NCI-H226 (cell line): ENCODE data around the gene MYADM.

ENCODE experiments used
- DNase-seq: peaks from one replicate; pipeline ENCODE4 v3.0.0-alpha.2; 2015

Gene MYADM

DNA sequence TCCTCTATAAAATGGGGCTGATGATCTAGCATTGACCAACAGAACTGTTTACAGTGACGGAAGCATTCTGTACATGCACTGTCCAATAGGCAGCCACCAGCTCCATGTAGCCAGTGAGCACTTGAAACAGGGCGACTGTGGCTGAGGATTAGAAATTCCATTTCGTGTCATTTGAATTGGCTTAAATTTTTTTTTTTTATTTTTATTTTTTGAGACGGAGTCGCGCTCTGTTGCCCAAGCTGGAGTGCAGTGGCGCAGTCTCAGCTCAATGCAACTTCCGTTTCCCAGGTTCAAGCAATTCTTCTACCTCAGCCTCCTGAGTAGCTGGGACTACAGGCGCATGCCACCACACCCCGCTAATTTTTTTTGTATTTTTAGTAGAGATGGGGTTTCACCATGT lies 17.4 kb downstream of the MYADM start:
- DNase-seq, result no peak

DNA sequence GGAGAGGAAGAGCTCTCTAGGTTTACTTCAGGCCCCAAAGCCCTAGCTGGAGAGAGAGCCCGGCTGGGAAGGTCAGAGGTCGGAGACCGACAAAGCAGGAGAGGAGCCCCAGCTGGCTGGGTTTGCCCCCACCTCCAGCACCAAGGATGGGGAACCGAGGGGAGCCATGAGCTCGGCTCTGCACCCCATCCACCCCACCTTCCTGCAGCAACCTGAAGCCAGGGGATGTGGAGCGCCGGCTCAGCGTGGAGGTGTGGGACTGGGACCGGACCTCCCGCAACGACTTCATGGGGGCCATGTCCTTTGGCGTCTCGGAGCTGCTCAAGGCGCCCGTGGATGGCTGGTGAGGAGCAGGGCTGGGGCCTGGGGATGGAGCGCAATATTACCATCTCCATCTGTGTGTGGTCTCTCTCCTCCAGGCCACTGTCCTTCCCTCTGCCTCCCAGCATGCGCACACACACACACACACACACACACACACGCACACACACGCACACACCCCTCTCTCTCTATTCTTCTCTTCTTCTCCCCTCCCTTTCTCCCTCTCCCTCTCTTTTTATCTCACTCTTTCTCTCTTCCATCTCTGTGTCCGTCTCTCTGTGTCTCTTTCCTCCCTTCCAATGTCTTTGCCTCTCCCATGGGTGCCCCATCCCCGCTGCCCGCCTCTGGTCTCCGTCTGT lies 24.8 kb downstream of the MYADM start:
- no peak for DNase-seq

DNA sequence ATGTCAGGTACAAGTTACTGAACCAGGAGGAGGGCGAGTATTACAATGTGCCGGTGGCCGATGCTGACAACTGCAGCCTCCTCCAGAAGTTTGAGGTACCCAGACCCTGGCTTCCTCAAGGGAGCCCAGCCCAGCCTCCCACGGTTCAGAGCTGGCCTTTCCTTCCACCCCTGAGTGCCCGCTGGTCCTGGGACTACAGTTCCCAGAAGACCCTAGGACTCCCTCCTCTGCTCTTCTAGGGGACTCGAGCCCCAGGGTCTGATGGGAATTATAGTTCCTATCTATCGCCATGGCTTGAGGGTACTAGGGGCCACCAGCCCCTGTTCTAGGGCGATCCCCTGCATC lies 25.3 kb downstream of the MYADM start:
- DNase-seq, result no peak

DNA sequence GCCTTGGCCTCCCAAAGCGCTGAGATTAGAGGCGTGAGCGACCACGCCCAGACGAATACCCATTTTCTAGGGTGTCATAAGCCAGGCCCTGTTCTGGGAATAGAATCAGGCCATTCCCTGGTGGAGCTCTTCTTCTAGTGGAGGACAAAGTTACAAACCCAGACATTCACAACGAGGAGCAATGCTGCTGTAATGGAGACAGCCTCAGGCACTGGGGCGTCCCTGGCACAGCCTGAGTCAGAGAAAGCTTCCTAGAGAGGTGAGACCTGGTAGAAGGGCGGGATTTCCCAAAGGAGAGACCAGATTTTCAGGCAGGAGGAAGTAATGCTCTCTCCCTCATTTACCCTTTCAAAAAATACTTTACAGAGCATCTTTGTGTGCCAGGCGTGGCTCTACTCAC lies 27.0 kb downstream of the MYADM start:
- DNase-seq, result peak; percentile 60

DNA sequence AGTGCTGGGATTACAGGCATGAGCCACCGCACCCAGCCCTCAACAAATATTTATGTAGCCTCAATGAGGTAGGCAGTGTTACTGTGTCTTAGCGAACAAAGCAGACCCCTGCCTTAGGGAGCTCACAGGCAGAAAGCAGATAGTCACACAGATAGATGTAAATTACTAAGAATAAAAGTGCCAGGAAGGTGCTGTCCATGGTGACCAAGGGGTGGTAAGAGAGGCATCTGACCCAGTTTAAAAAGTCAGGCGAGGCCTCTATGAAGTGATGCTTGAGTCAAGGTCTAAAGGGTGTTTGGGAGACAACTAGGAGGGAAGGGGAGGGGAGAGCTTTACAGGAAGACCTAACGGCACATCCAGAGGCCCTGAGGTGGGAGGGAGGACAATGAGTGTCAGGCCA lies 29.0 kb downstream of the MYADM start:
- no peak for DNase-seq

DNA sequence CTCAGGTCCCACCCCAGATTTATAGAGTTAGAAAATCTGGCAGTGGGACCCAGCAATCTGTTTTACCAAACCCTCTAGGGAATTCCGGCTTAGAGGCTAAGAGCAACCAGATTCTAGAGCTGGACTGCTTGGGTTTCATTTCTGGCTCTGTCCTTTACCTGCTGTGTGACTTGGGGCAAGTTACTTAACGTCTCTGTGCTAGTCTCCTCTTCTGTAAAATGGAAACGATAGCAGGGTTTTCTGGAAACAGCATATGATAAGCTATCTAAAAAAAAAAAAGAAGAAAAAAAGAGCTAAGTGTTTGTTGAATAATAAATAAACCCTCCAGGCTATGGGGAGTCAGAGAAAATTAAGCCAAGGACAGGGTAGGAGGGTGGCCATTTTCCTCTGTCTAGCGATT lies 29.8 kb downstream of the MYADM start:
- no peak for DNase-seq

DNA sequence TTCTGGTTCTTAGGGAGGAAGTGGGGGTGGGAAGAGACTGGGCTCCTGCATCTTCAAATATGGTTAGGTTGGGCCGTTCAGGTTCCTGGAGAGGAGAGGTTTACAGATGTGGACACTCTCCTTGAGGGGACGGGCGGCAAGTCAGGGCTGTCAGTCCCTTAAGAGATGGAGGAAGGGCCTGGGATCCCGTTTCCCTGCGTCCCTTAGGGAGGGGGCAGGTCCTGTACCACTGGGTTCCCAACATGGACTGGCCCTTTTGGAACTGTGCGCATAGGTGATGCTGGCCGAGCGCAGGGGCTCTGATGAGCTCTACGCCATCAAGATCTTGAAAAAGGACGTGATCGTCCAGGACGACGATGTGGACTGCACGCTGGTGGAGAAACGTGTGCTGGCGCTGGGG lies 30.5 kb downstream of the MYADM start:
- no peak for DNase-seq

DNA sequence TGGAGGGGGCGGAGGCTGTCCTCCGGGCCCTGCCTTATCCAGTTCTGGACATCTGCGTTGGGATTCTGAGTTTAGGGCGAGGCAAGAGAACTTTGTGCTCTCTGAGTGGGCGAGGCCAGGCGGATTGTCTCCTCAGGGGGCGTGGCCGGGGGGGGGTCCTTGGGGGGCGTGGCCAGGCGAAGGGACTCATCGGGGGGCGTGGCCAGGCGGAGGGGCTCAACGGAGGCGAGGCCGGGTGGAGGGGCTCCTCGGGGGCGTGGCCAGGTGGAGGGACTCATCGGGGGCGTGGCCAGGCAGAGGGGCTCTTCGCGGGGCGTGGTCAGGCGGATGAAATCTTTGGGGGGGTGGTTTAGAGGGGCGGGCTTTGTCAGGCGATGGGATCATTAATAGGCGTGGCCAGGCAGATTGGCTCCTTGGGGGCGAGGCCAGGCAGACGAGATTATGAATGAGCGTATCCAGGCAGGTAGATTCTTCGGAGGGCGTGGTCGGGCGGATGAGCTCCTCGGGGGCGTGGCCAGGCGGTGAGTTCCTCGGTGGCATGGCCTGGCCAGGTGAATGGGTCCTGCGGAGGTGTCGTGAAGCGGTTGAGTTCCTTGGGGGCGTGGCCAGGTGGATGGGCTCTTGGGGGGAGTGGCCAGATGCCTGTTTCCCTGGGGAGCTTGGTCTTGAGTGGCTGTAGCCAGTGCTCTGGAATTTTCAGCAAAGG lies 31.1 kb downstream of the MYADM start:
- DNase-seq, result no peak

DNA sequence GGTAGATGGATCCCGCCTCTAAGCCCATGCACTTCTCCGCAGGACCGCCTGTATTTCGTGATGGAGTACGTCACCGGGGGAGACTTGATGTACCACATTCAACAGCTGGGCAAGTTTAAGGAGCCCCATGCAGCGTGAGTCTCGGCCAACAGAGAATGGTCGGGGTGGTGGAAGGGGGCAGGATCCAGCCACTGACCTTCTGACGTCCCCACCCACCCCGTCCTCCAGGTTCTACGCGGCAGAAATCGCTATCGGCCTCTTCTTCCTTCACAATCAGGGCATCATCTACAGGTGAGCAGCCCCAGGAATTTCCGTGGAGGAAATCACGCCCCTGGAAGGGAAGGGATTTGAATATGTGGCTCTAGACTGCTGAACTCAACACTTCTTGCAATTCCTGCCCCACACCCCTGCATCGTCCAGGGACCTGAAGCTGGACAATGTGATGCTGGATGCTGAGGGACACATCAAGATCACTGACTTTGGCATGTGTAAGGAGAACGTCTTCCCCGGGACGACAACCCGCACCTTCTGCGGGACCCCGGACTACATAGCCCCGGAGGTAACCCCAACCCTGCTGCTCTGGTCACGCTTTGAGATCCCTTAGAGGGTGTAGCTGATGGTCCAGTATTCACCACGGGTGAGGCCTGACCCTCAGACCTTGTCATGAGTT lies 32.6 kb downstream of the MYADM start:
- DNase-seq, result no peak

DNA sequence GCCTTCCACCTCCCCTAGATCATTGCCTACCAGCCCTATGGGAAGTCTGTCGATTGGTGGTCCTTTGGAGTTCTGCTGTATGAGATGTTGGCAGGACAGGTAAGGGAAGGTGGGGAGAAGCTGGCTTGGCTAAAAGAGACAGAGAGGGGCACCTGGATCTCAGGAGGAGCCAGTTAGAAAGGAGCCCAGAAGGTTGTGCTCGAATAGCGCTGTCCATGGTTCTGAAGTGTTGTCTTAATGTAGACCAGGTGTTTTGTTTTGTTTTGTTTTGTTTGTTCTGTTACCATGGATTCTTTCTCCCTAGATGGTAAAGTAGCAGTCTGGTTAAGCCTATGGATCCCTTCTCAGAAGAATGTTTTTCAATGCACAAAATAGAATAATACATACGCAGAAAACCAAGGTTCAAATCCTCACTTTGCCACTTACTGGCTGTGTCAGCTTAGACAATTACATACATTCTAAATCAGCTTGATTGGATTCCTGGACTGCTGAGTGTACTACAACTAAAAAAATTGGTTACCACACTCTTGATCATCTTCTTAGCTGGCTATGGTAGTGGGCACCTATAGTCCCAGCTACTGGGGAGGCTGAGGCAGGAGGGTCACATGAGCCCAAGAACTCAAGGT lies 35.5 kb downstream of the MYADM start:
- peak; percentile 26 for DNase-seq

DNA sequence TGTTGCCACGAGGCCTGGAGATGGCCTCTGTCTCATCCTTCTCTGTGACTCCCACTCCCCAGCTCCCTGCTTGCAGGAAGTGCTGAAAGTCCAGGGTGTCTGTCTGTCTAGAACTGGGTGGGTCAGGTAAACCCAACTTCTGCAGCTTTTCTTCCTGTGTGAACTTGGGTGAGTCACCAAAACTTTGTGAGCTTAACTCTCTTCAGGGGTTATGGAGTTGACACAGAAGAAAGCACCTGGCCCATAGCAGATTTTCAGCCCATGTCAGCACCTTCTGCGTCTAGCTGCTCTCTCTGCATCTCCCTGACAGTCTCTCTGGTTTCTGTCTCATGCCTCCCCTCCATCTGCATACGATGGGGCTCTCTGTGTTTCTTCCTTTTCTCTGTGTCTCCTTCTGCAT lies 37.2 kb downstream of the MYADM start:
- no peak for DNase-seq

DNA sequence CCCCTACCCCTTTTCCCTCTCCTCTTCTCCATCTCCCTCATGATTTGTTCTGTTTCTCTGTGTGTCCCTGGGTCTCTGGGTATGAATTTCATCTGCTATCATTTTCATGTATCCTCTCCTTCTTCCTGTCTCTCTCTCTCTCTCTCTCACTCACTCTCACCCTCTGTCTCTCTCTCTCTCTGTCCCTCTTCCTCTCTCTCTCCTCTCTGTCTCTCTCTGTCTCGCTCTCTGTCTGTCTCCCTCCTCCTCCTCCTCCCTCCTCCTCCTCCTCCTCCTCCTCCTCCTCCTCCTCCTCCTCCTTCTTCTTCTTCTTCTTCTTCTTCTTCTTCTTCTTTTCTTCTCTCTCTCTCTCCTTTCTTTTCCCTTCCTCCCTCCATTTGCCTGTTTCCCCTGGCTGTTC lies 38.1 kb downstream of the MYADM start:
- no peak for DNase-seq

DNA sequence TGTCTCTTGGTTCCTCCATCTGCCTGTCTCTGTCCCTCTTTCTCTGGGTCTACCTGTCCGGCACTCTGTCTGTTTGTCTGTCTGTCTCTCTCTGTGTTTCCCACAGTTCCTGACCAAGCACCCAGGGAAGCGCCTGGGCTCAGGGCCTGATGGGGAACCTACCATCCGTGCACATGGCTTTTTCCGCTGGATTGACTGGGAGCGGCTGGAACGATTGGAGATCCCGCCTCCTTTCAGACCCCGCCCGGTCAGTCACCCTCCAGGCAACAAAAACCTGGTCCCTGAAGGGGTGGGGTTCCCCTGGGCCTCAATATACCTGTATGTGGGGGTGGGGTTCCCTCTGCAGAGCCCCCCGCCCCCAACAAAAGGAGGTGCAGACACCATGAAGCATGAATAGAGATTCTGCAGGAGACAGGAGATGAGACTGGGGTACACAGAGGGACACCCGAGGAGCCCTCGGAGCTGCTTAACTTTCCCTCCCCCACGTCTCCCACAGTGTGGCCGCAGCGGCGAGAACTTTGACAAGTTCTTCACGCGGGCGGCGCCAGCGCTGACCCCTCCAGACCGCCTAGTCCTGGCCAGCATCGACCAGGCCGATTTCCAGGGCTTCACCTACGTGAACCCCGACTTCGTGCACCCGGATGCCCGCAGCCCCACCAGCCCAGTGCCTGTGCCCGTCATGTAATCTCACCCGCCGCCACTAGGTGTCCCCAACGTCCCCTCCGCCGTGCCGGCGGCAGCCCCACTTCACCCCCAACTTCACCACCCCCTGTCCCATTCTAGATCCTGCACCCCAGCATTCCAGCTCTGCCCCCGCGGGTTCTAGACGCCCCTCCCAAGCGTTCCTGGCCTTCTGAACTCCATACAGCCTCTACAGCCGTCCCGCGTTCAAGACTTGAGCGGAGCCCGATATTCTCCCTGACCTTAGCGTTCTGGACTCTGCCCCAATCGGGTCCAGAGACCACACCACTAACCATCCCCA lies 38.8 kb downstream of the MYADM start:
- DNase-seq, result peak; percentile 2

DNA sequence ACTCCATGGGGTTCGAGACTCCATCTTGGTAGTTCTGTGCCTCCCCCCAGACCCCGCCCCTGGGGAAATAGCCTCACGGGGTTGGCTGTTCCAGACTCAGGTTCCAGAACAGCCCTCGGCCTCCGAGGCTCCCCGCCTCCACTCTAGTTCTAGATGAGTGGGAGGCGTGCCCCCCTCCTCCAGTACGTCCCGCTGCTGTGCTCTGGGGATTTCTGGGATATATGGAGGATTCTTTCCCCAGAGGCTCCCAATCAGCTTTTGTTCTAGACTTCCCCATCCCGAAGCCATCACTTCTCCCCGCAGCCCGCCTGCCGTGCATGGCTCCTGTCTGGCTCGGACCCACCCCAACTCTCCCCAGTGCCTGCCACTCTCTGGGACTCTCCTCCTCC lies 39.5 kb downstream of the MYADM start:
- peak; percentile 1 for DNase-seq

DNA sequence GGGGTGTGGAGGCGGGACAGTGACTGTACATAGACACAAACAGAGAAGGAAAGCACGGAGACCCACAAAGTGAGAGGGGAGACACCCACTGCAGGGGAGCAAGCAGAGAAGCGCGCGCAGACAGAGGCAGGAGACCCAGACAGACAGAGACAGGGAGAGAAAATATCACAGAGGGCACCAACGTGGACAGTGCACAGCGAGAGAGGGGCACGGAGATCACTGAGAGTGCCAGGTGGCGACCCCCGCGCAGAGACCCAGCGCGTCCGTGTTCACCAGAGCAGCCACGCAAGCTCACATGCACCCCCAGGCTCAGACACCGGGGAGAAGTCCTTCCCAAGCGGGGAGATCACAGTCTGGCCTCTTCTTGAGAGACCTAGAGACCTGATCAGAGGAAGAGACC lies 40.0 kb downstream of the MYADM start:
- peak; percentile 1 for DNase-seq

DNA sequence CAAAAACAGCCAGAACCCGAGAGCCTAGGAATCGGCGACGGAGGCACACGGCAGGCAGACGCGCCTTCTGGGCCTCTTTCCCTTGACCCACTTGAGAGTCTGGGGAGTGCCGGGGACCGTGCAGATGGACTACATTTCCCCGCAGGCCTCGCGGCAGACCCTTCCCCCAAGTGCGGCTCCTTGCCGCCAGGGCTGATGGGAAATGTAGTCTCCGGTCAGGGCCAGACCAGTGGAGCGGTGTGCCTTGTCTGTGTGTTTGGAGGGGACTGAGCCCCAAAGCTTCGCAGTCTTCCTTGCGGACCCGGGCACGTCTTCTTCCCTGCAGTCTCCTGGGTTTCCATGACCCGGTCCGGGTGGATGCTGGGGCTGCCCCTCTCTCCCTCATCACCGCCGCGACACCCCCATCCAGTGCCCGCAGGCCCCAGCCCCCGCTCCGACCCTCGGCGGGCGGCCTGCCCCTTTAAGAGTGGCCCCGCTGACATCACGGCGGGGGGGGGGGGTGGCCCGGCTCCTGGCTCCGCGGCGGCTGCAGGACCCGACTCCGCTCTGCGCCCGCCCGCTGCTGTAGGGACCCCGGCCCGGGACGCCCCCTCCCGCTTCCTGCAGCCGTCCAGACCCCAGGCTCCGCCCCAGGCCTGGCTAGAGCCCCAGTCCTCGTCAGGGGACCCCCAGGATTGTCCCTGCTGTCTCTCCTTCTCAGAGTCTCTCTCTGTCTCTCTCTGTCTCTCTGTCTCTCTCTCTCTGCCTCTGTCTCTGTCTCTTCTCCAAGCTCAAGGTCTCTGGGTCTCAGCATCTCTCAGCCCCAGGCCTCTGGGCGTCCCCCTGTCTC lies 40.6 kb downstream of the MYADM start:
- no peak for DNase-seq

DNA sequence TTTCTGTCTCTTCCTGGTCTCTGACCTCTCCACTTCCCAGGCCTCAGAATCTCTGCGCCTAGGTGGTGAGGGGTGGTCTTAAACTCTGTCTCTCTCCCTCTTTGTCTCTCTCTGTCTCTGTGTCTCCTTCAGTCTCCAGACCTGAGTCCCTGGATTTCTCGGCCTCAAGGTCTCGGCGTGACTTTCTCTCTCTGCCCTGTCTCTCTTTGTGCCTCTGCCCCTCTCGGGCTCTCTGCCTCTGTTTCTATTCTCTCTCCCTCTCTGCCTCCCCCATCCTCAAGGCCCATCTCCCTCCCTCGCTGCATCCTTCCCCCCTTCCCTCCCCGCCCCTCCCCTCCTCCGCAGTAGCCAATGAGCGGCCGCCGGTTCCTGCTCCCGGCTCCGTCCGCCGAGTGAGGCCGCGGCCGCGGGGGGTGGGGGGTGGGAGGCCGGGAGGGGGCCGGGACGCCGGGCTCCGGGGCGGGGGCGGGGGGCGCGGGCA lies 41.3 kb downstream of the MYADM start, which contains the start of gene CACNG7:
Gene CACNG7 (plus strand): TSS at position 344 of the 481 bp plus-strand sequence. CDS start 3,554 bp downstream, outside the sequence.
- DNase-seq, result no peak

DNA sequence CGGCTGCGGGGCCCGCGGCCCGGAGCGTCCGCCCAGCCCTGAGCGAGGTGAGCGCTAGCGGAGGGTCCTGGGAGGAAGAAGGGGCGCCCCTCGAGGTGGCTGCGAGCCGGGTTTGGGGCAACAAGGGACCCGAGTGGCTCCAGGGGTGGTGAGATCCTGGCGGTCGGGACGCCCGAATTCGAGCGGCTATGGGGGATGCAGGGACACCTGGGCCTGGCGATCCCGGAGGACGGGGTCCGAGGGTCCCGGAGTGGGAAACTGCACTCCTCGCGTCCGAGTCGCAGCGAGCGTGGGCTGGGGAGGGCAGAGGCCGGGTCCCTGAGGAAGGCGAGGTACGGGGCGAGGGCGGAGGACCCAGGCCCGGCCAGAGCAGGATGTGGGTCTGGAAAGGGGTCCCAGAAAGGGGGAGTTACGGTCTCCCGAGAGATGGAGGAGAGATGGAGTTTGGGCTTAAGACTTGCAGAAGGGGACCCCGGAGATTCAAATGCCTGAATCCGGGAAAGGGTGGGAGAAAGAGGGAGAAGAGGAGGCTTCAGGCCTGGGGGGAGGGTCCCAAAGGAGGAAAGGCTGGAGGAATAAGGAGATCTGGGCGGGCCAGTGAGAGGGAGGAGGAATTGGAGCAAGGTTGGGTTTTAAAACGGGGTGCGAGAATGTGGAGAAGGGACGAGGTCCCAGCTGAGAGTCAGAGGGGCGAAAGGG lies 41.9 kb downstream of the MYADM start:
- no peak for DNase-seq

DNA sequence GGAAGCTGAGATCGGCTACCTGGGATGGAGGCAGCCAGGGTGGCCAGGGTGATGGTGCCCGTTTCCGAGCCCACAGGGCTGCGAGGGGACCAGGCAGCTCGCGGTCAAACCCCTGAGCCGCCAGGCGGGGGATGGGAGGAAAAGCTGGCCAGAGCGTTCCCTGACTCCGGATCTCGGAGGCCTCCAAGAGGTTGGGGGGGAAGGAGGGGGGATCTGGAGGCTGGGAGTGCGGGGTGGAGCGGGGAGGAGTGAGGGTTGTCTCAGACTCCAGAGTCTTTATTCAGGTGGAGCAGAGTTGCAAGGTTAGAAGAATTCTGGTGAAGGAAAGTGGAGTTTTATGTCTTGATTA lies 42.5 kb downstream of the MYADM start:
- no peak for DNase-seq

DNA sequence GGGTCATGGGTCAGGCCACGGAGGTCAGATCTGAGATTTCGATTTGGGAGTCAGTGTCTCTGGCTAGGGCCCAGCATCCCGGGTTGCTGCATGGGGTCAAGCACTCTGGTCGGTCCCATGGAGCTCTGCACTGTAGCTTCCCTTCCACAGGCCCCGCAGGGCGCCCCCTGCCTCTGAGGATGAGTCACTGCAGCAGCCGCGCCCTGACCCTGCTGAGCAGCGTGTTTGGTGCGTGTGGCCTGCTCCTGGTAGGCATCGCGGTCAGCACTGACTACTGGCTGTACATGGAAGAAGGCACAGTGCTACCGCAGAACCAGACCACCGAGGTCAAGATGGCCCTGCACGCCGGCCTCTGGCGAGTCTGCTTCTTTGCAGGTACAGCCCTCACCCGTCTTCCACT lies 45.0 kb downstream of the MYADM start:
- DNase-seq, result no peak

DNA sequence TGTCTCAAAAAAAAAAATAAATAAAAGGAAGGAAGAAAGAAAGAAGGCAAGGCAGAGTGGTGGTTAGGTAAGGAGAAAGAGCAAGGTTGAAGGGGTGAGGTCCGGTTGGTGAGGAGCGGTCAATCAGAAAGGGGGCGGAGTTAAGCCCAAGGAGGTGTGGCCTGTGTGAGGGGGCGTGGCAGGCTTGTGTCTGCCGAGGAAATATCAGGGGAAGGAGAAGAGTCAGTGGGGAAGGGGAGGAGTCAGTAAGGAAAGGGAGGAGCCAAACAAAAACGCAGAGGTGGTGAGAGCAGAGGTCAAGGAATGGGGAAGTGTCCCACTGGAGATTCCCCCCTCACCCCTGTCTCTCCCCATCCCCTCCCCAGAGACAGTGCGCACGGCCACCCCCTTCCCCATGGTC lies 47.3 kb downstream of the MYADM start:
- no peak for DNase-seq
